Measurements from ENCODE around the gene MYO5A.
A peak's percentile ranks its signal among the peaks of the same experiment; 100 is the strongest.
"Not testable (repeated sequence)": the region's sequence is repeated elsewhere in the genome, so short reads cannot be mapped to it uniquely, and the experiment has no call there.

Gene MYO5A

GRCh38 chr15:52459265-52459664, 69.4 kb downstream of the MYO5A start:
- DNase-seq = not testable (repeated sequence)

- DNase-seq = no peak
Measured at GRCh38 chr15:52448011-52448890, 80.4 kb downstream of the MYO5A start.

- DNase-seq = no peak
Measured at GRCh38 chr15:52445954-52446353, 82.7 kb downstream of the MYO5A start.

GRCh38 chr15:52445553-52445952, 83.1 kb downstream of the MYO5A start:
- no peak for DNase-seq

GRCh38 chr15:52443205-52443604, 85.5 kb downstream of the MYO5A start:
- DNase-seq = not testable (repeated sequence)

- no peak for DNase-seq
Measured at GRCh38 chr15:52441841-52442240, 86.8 kb downstream of the MYO5A start.

- no peak for DNase-seq
Measured at GRCh38 chr15:52440946-52441345, 87.7 kb downstream of the MYO5A start.

GRCh38 chr15:52440414-52440813, 88.3 kb downstream of the MYO5A start:
- peak; percentile 22 for DNase-seq

- no peak for DNase-seq
Measured at GRCh38 chr15:52439470-52439869, 89.2 kb downstream of the MYO5A start.

- not testable (repeated sequence) for DNase-seq
Measured at GRCh38 chr15:52439042-52439441, 89.6 kb downstream of the MYO5A start.

GRCh38 chr15:52438047-52438446, 90.6 kb downstream of the MYO5A start:
- DNase-seq = no peak

- DNase-seq = no peak
Measured at GRCh38 chr15:52437646-52438045, 91.0 kb downstream of the MYO5A start.

- DNase-seq = no peak
Measured at GRCh38 chr15:52436981-52437380, 91.7 kb downstream of the MYO5A start.

- DNase-seq = no peak
Measured at GRCh38 chr15:52434885-52435284, 93.8 kb downstream of the MYO5A start.

GRCh38 chr15:52428297-52428696, 100.4 kb downstream of the MYO5A start:
- no peak for DNase-seq

- no peak for DNase-seq
Measured at GRCh38 chr15:52427804-52428203, 100.9 kb downstream of the MYO5A start.

- DNase-seq = no peak
Measured at GRCh38 chr15:52424856-52425431, 103.7 kb downstream of the MYO5A start.

GRCh38 chr15:52423852-52424251, 104.8 kb downstream of the MYO5A start:
- no peak for DNase-seq

GRCh38 chr15:52422001-52422400, 106.7 kb downstream of the MYO5A start:
- no peak for DNase-seq

GRCh38 chr15:52421029-52421428, 107.7 kb downstream of the MYO5A start:
- no peak for DNase-seq

GRCh38 chr15:52419494-52419893, 109.2 kb downstream of the MYO5A start:
- no peak for DNase-seq

GRCh38 chr15:52417957-52418356, 110.7 kb downstream of the MYO5A start:
- no peak for DNase-seq

- DNase-seq = no peak
Measured at GRCh38 chr15:52417521-52417920, 111.2 kb downstream of the MYO5A start.

GRCh38 chr15:52416566-52416965, 112.1 kb downstream of the MYO5A start:
- not testable (repeated sequence) for DNase-seq

All from CD4-positive, alpha-beta T cell treated with Interleukin-6 for 4 hours (primary cell).